HUDEP-2 (cell line): ENCODE data around the gene P4HB.
"Not testable (repeated sequence)": the region's sequence is repeated elsewhere in the genome, so short reads cannot be mapped to it uniquely, and the experiment has no call there.

ENCODE experiments used
- DNase-seq, 76 experiments: peaks; one replicate each; lab custom pipeline; 2025; ENCODE audit not compliant: unreplicated experiment in 76 of 76; lab: John Stamatoyannopoulos, UW

P4HB gene

DNA sequence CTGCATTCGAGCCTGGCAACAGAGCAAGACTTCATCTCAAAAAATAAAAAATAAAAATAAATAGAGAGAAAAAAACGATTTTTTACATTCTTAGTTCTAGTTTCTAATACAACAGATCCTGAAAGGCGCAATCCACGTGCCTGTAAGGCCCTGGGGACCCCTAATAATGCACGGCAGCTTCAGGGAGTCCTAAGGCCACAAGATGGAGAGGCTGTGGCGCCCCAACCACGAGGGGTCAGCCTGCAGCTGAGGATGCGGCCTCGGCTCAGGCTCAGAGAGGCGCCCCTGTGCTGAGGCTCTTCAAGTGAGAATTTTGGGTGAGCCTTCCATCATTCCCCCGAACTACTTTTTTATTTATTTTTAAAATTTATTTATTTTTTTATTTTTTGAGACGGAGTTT is 10.9 kb downstream of the P4HB start:
- DNase-seq, result no peak

- DNase-seq, result no peak
These were observed 13.3 kb downstream of the P4HB start for GRCh38 chr17:81846743-81847689.

- DNase-seq, result no peak
These were observed 14.2 kb downstream of the P4HB start for GRCh38 chr17:81845881-81846742.

GRCh38 chr17:81845361-81845760 is 15.0 kb downstream of the P4HB start:
- DNase-seq, result no peak

DNA sequence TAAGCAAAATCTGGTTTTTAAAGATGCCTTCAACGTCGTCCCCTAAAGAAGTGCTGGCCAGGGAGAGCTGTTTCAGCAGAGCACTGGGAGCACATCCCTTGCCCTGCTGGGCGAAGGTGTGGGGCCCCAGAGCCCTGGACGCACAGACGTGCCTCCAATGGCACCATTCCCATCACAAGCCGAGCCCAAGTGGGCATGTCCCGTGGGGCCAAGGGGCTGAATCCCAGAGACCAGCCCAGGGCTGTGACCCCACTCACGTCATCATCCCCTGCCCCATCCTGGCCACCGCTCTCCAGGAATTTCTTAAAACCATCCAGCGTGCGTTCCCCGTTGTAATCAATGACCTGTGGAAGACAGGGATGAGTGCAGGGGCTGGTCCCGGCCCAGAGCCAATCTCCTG is 15.4 kb downstream of the P4HB start:
- DNase-seq, result no peak

- no peak for DNase-seq
These were observed 15.9 kb downstream of the P4HB start for GRCh38 chr17:81844327-81844851.

DNA sequence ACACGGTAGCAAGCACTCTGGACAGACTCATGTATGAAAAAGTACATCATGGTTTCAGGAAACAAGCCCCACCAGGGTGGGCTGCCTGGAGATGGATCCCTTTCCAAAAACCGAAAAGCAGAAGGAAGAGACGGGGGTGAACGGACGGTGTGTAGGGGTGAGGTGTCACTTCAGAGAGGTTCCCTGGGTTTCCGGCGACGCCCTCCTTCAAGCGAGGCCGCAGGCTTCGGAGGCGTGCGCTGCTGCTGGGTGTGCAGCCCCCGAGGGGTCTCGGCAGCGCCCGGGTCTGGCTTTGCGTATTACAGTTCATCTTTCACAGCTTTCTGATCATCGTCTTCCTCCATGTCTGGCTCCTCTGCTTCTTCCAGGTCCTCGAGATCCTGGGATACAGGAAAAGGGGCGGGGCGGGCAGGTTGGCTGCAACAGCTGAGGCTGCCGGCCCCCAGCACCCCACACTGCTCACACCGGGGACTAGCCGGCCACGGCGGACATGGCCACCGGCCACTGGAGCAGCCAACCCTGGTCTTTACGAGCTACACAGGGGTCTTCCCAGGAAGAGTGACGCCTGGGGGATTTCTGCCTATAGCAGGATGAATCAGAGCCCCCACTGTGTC is 16.5 kb downstream of the P4HB start:
- no peak for DNase-seq

DNA sequence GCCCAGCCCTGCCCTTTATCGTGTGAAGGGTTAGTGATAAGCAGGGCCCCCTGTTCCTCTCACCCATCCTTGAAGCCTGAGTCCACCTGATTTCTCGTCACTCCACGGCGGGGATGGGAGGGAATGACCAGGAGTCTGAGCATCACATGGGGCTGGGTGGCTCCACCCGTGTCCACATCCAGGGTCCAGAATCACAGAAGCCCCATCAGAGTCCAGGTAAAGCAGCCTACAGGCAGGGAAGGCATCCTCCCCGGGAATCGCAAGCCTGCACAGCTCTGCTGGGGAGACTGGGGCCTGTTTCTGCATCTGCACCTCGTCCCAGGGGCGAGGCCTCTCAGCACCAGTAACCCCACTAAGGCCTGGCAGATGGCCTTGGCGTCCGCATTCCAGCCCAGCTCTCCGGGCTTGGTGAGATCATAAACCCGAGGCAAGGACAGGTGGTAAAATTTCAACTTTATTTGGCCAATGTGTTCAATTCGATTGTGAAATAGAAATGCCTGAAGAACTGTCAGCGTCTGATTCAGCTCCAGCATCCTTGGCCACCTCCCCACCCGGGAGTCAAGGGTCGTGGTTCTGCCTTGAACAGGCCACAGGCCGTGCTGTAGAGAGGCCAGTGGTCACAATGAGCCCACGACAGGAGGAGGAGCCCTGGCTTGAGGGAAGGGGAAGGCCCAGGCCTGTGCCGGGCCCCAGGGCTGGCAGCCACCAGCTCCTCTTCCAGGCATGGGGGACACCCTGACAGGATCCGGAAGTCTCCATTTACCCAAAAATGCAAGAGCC is 17.4 kb downstream of the P4HB start:
- no peak for DNase-seq

GRCh38 chr17:81842378-81842724 is 18.0 kb downstream of the P4HB start:
- no peak for DNase-seq

DNA sequence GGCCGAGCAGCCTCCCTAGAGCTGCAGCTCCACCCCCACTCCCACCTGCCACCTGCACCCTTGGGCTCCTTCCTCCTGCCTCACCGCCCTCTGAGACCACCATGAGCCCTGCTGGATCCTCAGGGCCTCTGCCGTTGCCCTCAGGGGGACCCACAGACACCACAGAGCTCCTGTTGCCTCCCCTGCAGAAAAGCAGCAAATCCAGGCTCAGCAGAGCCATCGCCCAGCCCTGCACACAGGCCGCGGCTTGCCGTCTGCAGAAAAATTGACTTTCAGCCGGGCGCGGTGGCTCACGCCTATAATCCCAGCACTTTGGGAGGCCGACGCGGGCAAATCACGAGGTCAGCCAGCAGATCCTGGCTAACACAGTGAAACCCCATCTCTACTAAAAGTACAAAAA is 18.5 kb downstream of the P4HB start:
- DNase-seq, result no peak

DNA sequence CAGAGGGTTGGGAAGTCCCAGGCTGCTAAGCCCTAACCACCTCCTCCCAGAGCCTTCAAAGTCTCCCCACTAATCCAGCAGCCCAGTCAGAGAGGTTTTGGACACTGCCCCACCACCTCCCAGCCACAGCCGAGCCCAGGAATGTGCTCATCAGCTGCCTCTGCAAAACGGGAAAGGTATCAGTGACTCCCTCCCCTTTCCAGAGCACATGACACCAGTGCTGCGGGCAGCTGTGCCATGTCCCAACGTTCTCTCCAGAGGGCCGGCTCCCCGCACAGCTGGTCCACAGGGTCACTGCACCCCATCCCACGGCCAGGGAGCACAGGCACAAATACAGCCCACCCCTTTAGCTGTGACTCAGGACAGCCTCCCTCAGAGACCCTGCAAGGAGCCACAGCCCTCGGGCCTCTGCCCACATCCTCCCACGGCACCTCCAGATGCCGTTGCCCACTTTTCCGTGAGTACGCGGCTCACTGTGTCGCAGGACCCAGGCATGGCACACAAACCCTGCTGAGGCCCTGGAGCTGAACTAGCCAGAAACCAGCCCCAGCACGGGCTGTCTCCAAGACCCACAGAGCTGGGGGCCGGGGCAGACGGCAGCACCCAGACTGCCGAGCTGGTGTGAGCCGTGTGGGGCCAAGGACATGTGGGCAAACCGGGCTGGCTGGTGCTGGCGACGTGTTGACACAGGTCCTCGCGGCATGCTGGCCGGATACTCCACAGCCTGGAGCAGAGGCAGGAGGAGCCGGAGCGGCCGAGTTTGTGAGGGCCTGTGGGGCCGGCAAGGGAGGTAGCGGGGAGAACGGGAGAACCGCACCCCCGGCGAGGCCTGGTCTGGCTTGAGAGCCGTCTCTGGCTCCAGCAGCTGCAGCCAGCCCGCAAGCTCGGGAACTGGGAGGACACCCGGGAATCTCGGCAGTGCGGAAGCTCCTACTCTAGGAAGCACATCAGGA is 19.2 kb downstream of the P4HB start:
- DNase-seq, result no peak

DNA sequence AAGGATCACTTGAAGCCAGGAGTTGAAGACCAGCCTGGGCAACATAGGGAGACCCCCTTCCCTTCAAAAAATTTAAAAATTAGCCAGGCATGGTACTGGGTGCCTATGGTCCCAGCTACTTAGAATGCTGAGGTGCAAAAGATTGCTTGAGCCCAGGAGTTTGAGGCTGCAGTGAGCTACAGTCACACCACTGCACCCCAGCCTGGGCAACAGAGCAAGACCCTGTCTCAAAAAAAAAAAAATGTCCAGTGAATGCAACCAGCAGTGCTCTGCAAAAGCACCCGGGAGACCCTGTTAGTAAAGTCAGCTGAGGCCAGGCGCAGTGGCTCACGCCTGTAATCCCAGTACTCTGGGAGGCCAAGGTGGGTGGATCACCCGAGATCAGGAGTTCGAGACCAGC is 20.3 kb downstream of the P4HB start:
- DNase-seq, result not testable (repeated sequence)

GRCh38 chr17:81839301-81839700 is 21.0 kb downstream of the P4HB start:
- DNase-seq, result no peak

GRCh38 chr17:81838753-81839255 is 21.5 kb downstream of the P4HB start:
- no peak for DNase-seq

DNA sequence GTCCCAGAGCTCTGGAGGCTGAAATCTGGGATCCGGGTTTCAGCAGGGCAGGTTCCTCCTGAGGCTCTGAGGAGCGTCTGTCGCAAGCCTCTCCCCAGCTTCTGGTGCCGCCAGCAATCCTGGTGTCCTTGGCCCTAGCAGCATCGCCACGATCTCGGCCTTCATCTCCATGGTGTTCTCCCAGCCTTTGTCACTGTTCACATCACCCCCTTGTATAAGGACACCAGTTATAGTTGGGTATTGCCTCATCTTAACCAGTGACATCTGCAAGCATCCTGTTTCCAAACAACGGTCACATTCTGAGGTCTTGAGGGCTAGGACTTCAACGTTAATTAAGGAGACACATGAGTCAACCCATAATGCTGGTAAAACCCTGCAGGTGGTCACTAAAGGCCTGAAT is 22.7 kb downstream of the P4HB start:
- no peak for DNase-seq

- no peak for DNase-seq
These were observed 25.5 kb downstream of the P4HB start, which contains the start of gene PPP1R27 for GRCh38 chr17:81834831-81835267. TSS of gene PPP1R27 (minus strand) at chr17:81835050. CDS start at chr17:81834953, 97 bp downstream.

GRCh38 chr17:81833921-81834830 is 26.2 kb downstream of the P4HB start:
- DNase-seq, result no peak
